GM12892 (cell line): ENCODE results near the gene ANKRD9.

Source experiments
- POLR2A ChIP-seq: IDR thresholded peaks from 2 replicates; pipeline ENCODE4 v1.6.1; 2011; ENCODE audit warnings: low read depth, low read length, control low read depth
- POLR2AphosphoS5 ChIP-seq: IDR thresholded peaks from 2 replicates; pipeline ENCODE4 v1.6.1; 2011; ENCODE audit warnings: low read depth, low read length, control low read depth
- TAF1 ChIP-seq: IDR thresholded peaks from 2 replicates; pipeline ENCODE4 v1.6.1; 2011; ENCODE audit warnings: low read depth, mild to moderate bottlenecking, control low read depth, low read length, borderline replicate concordance

- TF ChIP-seq POLR2A: no peak
- TF ChIP-seq TAF1: no peak
- TF ChIP-seq POLR2AphosphoS5: no peak
These were observed 34.6 kb upstream of the ANKRD9 start for GRCh38 chr14:102544046-102544746.
